ENCODE results near the gene DGKI.

Gene DGKI

DNA sequence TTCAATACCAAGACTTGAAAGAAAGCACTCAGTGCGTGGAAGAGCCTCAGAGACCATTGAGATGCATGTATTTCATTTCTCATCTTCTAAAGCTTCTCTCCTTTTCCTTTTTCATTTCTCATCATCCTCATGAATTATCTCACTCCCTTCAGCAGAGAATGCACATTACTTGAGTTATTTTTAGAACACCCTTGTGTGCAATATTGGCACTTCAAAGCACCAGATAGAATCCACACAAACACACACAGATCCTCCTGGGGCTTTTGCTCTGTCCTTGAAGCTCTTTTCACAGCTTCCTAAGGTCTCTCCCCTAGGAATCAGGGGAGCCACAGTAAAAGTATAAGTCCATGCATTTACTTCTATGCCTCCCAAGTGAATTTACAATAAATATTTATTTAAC lies 18.3 kb downstream of the DGKI start (continued):
- TF ChIP-seq, protein P1, sequence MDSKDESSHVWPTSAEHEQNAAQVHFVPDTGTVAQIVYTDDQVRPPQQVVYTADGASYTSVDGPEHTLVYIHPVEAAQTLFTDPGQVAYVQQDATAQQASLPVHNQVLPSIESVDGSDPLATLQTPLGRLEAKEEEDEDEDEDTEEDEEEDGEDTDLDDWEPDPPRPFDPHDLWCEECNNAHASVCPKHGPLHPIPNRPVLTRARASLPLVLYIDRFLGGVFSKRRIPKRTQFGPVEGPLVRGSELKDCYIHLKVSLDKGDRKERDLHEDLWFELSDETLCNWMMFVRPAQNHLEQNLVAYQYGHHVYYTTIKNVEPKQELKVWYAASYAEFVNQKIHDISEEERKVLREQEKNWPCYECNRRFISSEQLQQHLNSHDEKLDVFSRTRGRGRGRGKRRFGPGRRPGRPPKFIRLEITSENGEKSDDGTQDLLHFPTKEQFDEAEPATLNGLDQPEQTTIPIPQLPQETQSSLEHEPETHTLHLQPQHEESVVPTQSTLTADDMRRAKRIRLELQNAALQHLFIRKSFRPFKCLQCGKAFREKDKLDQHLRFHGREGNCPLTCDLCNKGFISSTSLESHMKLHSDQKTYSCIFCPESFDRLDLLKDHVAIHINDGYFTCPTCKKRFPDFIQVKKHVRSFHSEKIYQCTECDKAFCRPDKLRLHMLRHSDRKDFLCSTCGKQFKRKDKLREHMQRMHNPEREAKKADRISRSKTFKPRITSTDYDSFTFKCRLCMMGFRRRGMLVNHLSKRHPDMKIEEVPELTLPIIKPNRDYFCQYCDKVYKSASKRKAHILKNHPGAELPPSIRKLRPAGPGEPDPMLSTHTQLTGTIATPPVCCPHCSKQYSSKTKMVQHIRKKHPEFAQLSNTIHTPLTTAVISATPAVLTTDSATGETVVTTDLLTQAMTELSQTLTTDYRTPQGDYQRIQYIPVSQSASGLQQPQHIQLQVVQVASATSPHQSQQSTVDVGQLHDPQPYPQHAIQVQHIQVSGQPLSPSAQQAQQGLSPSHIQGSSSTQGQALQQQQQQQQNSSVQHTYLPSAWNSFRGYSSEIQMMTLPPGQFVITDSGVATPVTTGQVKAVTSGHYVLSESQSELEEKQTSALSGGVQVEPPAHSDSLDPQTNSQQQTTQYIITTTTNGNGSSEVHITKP (tag by site-specific recombination; IDR thresholded peaks at IDR 0.05), result no peak

DNA sequence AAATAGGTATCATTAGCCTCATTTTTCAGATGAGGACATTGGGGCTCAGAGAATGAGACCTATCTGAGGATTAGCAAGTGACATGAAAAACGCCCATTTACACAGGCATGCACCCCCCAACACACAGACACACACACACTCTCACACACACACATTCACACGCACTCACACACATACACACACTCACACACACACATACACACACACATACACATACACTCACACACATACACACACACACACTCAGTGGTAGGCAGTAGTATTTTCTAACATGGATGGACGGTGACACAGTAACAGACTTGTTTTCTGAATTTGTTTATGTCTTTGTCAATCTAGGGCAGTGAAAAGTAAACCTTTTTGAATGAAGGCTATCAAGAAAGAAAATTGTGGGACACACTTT lies 21.3 kb downstream of the DGKI start:
- Histone ChIP-seq H3K9me3 (ENCODE audit: control insufficient read depth, insufficient read depth, low read depth, low read length) (no peaks in the 10 kb centered on the region), H3K36me3 (ENCODE audit: control insufficient read depth in 2 of 2, insufficient read depth in 1 of 2, low read length in 2 of 2) (no peaks in the 10 kb centered on the region), H3K27ac (ENCODE audit: extremely low read depth, low read depth, low read length) (no peak overlapping the region), H3K4me3 (ENCODE audit: low read depth, low read length) (no peak overlapping the region), H3K4me1 (ENCODE audit: control insufficient read depth, insufficient read depth, low read length) (no peaks in the 10 kb centered on the region)
- TF ChIP-seq ZNF785 (tag by site-specific recombination; IDR thresholded peaks at IDR 0.05), result no peak
- TF ChIP-seq, protein P2, sequence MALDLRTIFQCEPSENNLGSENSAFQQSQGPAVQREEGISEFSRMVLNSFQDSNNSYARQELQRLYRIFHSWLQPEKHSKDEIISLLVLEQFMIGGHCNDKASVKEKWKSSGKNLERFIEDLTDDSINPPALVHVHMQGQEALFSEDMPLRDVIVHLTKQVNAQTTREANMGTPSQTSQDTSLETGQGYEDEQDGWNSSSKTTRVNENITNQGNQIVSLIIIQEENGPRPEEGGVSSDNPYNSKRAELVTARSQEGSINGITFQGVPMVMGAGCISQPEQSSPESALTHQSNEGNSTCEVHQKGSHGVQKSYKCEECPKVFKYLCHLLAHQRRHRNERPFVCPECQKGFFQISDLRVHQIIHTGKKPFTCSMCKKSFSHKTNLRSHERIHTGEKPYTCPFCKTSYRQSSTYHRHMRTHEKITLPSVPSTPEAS (tag by site-specific recombination; IDR thresholded peaks at IDR 0.05), result peak; percentile 90
- TF ChIP-seq, protein P3, sequence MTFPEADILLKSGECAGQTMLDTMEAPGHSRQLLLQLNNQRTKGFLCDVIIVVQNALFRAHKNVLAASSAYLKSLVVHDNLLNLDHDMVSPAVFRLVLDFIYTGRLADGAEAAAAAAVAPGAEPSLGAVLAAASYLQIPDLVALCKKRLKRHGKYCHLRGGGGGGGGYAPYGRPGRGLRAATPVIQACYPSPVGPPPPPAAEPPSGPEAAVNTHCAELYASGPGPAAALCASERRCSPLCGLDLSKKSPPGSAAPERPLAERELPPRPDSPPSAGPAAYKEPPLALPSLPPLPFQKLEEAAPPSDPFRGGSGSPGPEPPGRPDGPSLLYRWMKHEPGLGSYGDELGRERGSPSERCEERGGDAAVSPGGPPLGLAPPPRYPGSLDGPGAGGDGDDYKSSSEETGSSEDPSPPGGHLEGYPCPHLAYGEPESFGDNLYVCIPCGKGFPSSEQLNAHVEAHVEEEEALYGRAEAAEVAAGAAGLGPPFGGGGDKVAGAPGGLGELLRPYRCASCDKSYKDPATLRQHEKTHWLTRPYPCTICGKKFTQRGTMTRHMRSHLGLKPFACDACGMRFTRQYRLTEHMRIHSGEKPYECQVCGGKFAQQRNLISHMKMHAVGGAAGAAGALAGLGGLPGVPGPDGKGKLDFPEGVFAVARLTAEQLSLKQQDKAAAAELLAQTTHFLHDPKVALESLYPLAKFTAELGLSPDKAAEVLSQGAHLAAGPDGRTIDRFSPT (tag by site-specific recombination; IDR thresholded peaks at IDR 0.05), result no peak
- POLR2A ChIA-PET, result no interaction called here
- CTCF ChIA-PET, result no interaction called here

DNA sequence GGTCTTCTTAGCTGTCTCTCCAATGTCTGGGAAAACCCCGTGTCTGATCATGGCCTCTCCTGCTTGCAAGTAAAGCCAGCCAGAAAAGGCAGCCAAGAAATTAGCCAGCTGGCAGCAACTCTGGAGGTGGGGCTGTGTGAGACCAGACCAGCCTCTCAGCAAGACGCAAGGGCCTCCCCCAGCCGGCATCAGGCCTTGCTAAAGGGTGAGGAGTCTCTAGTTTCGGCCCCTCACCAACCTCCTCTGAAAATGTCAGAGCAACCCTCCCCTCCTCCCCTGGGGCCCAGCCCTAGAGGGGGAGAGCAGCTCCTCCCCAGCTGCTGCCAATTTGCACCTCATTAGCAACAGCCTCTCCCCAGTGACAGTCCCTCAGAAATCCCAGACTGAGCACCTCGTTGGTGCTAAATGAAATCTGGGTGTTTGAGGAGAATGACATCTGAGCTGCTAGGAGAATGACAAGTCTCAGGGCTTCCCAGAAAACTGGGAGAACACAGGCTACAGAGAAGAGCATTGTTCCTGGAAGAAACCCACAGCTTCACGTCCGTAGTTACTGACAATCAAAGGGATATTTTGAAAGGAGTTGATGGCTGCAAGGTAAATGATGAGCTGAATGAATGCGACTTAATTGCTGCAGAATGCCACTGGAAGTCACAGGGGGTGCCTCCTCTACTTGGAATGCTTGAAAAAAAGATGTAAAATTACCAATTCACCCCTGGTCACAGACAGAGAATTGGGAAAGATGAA lies 25.9 kb downstream of the DGKI start:
- Histone ChIP-seq H3K36me3 (ENCODE audit: control insufficient read depth in 2 of 2, insufficient read depth in 1 of 2, low read length in 2 of 2) (no peaks in the 10 kb centered on the region), H3K27ac (ENCODE audit: extremely low read depth, low read depth, low read length) (no peak overlapping the region), H3K4me1 (ENCODE audit: control insufficient read depth, insufficient read depth, low read length) (no peaks in the 10 kb centered on the region), H3K9me3 (ENCODE audit: control insufficient read depth, insufficient read depth, low read depth, low read length) (no peaks in the 10 kb centered on the region), H3K4me3 (ENCODE audit: low read depth, low read length) (no peak overlapping the region)
- CTCF ChIA-PET, result interaction anchor here (2.4 kb wide), 1 partner anchor 165 kb away, joined by 9 read pairs; no protein-coding TSS in a partner anchor
- no peak for TF ChIP-seq ZSCAN16 (tag by site-specific recombination; IDR thresholded peaks at IDR 0.05)
- TF ChIP-seq, protein P4, sequence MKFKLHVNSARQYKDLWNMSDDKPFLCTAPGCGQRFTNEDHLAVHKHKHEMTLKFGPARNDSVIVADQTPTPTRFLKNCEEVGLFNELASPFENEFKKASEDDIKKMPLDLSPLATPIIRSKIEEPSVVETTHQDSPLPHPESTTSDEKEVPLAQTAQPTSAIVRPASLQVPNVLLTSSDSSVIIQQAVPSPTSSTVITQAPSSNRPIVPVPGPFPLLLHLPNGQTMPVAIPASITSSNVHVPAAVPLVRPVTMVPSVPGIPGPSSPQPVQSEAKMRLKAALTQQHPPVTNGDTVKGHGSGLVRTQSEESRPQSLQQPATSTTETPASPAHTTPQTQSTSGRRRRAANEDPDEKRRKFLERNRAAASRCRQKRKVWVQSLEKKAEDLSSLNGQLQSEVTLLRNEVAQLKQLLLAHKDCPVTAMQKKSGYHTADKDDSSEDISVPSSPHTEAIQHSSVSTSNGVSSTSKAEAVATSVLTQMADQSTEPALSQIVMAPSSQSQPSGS (tag by site-specific recombination; IDR thresholded peaks at IDR 0.05; ENCODE audit: low read depth), result no peak
- TF ChIP-seq IKZF3 (tag by site-specific recombination; IDR thresholded peaks at IDR 0.05), result no peak
- TF ChIP-seq, protein P5, sequence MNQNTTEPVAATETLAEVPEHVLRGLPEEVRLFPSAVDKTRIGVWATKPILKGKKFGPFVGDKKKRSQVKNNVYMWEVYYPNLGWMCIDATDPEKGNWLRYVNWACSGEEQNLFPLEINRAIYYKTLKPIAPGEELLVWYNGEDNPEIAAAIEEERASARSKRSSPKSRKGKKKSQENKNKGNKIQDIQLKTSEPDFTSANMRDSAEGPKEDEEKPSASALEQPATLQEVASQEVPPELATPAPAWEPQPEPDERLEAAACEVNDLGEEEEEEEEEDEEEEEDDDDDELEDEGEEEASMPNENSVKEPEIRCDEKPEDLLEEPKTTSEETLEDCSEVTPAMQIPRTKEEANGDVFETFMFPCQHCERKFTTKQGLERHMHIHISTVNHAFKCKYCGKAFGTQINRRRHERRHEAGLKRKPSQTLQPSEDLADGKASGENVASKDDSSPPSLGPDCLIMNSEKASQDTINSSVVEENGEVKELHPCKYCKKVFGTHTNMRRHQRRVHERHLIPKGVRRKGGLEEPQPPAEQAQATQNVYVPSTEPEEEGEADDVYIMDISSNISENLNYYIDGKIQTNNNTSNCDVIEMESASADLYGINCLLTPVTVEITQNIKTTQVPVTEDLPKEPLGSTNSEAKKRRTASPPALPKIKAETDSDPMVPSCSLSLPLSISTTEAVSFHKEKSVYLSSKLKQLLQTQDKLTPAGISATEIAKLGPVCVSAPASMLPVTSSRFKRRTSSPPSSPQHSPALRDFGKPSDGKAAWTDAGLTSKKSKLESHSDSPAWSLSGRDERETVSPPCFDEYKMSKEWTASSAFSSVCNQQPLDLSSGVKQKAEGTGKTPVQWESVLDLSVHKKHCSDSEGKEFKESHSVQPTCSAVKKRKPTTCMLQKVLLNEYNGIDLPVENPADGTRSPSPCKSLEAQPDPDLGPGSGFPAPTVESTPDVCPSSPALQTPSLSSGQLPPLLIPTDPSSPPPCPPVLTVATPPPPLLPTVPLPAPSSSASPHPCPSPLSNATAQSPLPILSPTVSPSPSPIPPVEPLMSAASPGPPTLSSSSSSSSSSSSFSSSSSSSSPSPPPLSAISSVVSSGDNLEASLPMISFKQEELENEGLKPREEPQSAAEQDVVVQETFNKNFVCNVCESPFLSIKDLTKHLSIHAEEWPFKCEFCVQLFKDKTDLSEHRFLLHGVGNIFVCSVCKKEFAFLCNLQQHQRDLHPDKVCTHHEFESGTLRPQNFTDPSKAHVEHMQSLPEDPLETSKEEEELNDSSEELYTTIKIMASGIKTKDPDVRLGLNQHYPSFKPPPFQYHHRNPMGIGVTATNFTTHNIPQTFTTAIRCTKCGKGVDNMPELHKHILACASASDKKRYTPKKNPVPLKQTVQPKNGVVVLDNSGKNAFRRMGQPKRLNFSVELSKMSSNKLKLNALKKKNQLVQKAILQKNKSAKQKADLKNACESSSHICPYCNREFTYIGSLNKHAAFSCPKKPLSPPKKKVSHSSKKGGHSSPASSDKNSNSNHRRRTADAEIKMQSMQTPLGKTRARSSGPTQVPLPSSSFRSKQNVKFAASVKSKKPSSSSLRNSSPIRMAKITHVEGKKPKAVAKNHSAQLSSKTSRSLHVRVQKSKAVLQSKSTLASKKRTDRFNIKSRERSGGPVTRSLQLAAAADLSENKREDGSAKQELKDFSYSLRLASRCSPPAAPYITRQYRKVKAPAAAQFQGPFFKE (tag by site-specific recombination; IDR thresholded peaks at IDR 0.05; ENCODE audit: borderline replicate concordance), result no peak
- TF ChIP-seq ZNF658 (tag by site-specific recombination; IDR thresholded peaks at IDR 0.05), result no peak
- POLR2A ChIA-PET, result no interaction called here
